ENCODE results near the gene OR6C4.
"Not testable (repeated sequence)": the region's sequence is repeated elsewhere in the genome, so short reads cannot be mapped to it uniquely, and the experiment has no call there.

The OR6C4 gene

GRCh38 chr12:55549302-55549701 is at the start of gene OR6C4:
OR6C4 (plus strand) TSS chr12:55549602; CDS start chr12:55551227, 1,625 bp downstream.
- FAIRE-seq = no peak

GRCh38 chr12:55499810-55500252 is 49.6 kb upstream of the OR6C4 start:
- FAIRE-seq = no peak

GRCh38 chr12:55501601-55502000 is 47.8 kb upstream of the OR6C4 start:
- FAIRE-seq = no peak

GRCh38 chr12:55515696-55516095 is 33.7 kb upstream of the OR6C4 start:
- no peak for FAIRE-seq

- FAIRE-seq = no peak
These were observed 33.0 kb upstream of the OR6C4 start for GRCh38 chr12:55516391-55516790.

- not testable (repeated sequence) for FAIRE-seq
These were observed 1.2 kb upstream of the OR6C4 start for GRCh38 chr12:55548235-55548634.

- no peak for FAIRE-seq
These were observed 646 bp upstream of the OR6C4 start for GRCh38 chr12:55548756-55549155.

GRCh38 chr12:55554296-55554695 is 4.9 kb downstream of the OR6C4 start:
- FAIRE-seq = no peak

- FAIRE-seq = not testable (repeated sequence)
These were observed 20.7 kb downstream of the OR6C4 start for GRCh38 chr12:55570060-55570459.

GRCh38 chr12:55570689-55571088 is 21.3 kb downstream of the OR6C4 start:
- FAIRE-seq = not testable (repeated sequence)

GRCh38 chr12:55572168-55572567 is 22.8 kb downstream of the OR6C4 start, which contains the start of gene OR2AP1:
OR2AP1 (plus strand) TSS chr12:55572468; CDS start chr12:55574415, 1,947 bp downstream.
- FAIRE-seq = no peak

GRCh38 chr12:55582066-55582465 is 32.7 kb downstream of the OR6C4 start:
- FAIRE-seq = no peak

- no peak for FAIRE-seq
These were observed 36.4 kb downstream of the OR6C4 start for GRCh38 chr12:55585817-55586216.

- FAIRE-seq = not testable (repeated sequence)
These were observed 40.8 kb downstream of the OR6C4 start for GRCh38 chr12:55590152-55590551.
